ENCODE results near the gene XXYLT1. TPM values are rescaled to one million over a fixed set of nuclear protein-coding genes. Genes with fewer than 3 reads are reported as not detected.

XXYLT1 gene
- total and polyA plus RNA-seq, 12 donors: 2.2 to 7.2 (median 3.6) TPM

- 60 to 68% methylated on average over 17 of the region's 17 CpGs for WGBS, 2 donors
- no peak for TF ChIP-seq CTCF (IDR thresholded peaks at IDR 0.05)
- Histone ChIP-seq H3K9me3 (no peaks in the 10 kb centered on the region), H3K27me3 (no peaks in the 10 kb centered on the region), H3K27ac (peak overlapping the region in 9 of 10 donors; percentile 51 to 92 (median 82)), H3K4me3 (peak overlapping the region in 7 of 10 donors; percentile 13 to 46 (median 34)), H3K36me3 (no peaks in the 10 kb centered on the region), H3K4me1 (peaks cover 12 to 67% (median 57%) of the 10 kb centered on the region in 9 donors)
- peak; percentile 54 to 55 for DNase-seq
- intact Hi-C loops (cut with DNase I): loop anchor here in 1 of 10 donors (10.0 kb wide), 1 partner anchor 107 kb away; no protein-coding TSS in a partner anchor
- ATAC-seq: peak in 7 of 8 donors; percentile 13 to 53 (median 25)
Observed at GRCh38 chr3:195147649-195148080, 123.3 kb downstream of the XXYLT1 start.

GRCh38 chr3:195146131-195146530, 124.8 kb downstream of the XXYLT1 start:
- Histone ChIP-seq H3K4me3 (no peak overlapping the region), H3K36me3 (no peaks in the 10 kb centered on the region), H3K4me1 (peaks cover 6 to 52% (median 43%) of the 10 kb centered on the region in 9 donors), H3K27me3 (no peaks in the 10 kb centered on the region), H3K9me3 (peaks cover 0 to 5% (median 0%) of the 10 kb centered on the region in 11 donors), H3K27ac (peak overlapping the region in 3 of 10 donors; percentile 7 to 41 (median 21))
- DNase-seq (no peak), ATAC-seq (no peak)
- intact Hi-C loops (cut with DNase I): loop anchor here in 1 of 10 donors (10.0 kb wide), 1 partner anchor 109 kb away; no protein-coding TSS in a partner anchor
- 60 to 74% methylated on average over 8 of the region's 8 CpGs for WGBS, 2 donors
- TF ChIP-seq CTCF (IDR thresholded peaks at IDR 0.05): no peak

GRCh38 chr3:195145579-195145978, 125.4 kb downstream of the XXYLT1 start:
- Histone ChIP-seq H3K27ac (peak overlapping the region in 1 of 10 donors; percentile 21), H3K4me1 (peaks cover 6 to 46% (median 38%) of the 10 kb centered on the region in 9 donors), H3K9me3 (peaks cover 0 to 10% (median 0%) of the 10 kb centered on the region in 11 donors), H3K27me3 (no peaks in the 10 kb centered on the region), H3K4me3 (no peak overlapping the region), H3K36me3 (no peaks in the 10 kb centered on the region)
- no peak for TF ChIP-seq CTCF (IDR thresholded peaks at IDR 0.05)
- ATAC-seq: no peak
- WGBS, 2 donors: 96 to 97% methylated on average over 12 of the region's 12 CpGs
- no peak for DNase-seq
- intact Hi-C loops (cut with DNase I): loop anchor here in 1 of 10 donors (10.0 kb wide), 1 partner anchor 109 kb away; no protein-coding TSS in a partner anchor

GRCh38 chr3:195143221-195143620, 127.7 kb downstream of the XXYLT1 start:
- no peak for DNase-seq
- H3K9me3 ChIP-seq: peaks cover 0 to 14% (median 0%) of the 10 kb centered on the region in 11 donors
- no peak for ATAC-seq
- intact Hi-C loops (cut with DNase I): loop anchor here in 1 of 10 donors (10.0 kb wide), 1 partner anchor 112 kb away; no protein-coding TSS in a partner anchor
- H3K4me1 ChIP-seq: peaks cover 0 to 23% (median 14%) of the 10 kb centered on the region in 9 donors
- no peak for TF ChIP-seq CTCF (IDR thresholded peaks at IDR 0.05)
- no peak overlapping the region for H3K27ac ChIP-seq
- H3K4me3 ChIP-seq: no peak overlapping the region
- no peaks in the 10 kb centered on the region for H3K36me3 ChIP-seq
- 88 to 94% methylated on average over 5 of the region's 5 CpGs for WGBS, 2 donors
- H3K27me3 ChIP-seq: no peaks in the 10 kb centered on the region
